ENCODE results near the gene GHR. TPM values are rescaled to one million over a fixed set of nuclear protein-coding genes. Genes with fewer than 3 reads are reported as not detected.
"Not testable (repeated sequence)": the region's sequence is repeated elsewhere in the genome, so short reads cannot be mapped to it uniquely, and the experiment has no call there.

The GHR gene
- total RNA-seq, 1 donor: 2.2 TPM

DNA sequence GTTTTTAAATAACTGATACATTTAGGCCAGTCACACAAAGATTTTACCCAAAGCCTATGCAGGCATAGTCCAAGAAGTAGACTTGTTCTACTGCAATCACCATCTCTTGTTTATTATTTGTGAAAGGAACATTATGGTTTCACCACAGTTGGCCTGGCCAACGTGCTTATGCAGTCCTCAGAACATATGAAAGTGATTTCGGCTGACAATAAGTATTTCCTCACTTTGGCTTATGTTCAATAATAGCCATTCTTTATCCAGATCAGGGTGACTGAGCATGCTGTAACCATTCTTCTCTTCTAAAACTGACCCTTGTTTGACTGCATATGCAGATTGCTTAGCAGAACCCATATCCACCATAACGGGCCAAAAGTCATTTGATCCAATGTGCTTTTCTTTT is 256.8 kb downstream of the GHR start:
- no peak for DNase-seq (ENCODE audit: low read depth)
- no peak for TF ChIP-seq CTCF (IDR thresholded peaks at IDR 0.05; ENCODE audit: insufficient read depth, low read depth, low read length)
- no peak overlapping the region for H3K4me3 ChIP-seq (ENCODE audit: low read depth, low read length)

DNA sequence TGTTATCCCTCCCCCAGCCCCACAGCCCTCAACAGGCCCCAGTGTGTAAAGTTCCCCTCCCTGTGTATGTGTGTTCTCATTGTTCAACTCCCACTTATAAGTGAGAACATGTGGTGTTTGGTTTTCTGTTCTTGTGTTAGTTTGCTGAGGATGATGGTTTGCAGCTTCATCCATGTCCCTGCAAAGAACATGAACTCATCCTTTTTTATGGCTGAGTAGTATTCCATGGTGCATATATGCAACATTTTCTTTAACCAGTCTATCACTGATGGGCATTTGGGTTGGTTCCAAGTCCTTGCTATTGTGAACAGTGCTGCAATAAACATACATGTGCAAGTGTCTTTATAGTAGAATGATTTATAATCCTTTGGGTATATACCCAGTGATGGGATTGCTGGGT is 261.8 kb downstream of the GHR start:
- not testable (repeated sequence) for DNase-seq (ENCODE audit: low read depth)

GRCh38 chr5:42689391-42689790 is 266.2 kb downstream of the GHR start:
- TF ChIP-seq CTCF (IDR thresholded peaks at IDR 0.05; ENCODE audit: insufficient read depth, low read depth, low read length): no peak
- no peak for DNase-seq (ENCODE audit: low read depth)
- H3K4me3 ChIP-seq (ENCODE audit: low read depth, low read length): no peak overlapping the region

More for the DNA sequence above, 261.8 kb downstream of the GHR start:
- H3K4me3 ChIP-seq (ENCODE audit: low read depth, low read length): not testable (repeated sequence)

DNA sequence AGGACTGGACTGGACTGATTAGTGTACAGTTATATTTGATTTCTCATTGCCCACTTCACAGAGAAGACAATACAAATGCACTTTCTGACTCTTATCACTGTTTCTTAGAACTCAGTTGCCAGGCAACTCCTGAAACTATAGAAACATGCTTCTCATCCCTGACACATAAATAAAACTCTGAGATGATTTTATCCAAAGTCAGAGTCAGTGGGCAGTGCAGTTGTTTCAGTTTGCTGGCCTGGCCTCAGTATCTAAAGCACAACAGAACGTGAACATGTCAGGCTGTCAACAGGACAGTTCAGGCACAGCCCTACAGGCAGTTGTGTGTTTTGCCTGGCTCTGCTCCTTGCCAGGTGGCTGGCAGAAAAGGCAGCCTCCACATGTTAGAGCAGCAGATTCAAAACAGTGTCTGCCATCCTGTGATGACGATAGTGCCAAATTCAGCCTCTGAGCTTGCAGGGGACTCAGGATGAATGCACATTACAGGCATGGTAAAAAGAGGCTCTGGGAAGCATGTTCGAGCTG is 268.2 kb downstream of the GHR start:
- peak; percentile 3 for DNase-seq (ENCODE audit: low read depth)
- no peak for TF ChIP-seq CTCF (IDR thresholded peaks at IDR 0.05; ENCODE audit: insufficient read depth, low read depth, low read length)
- no peak overlapping the region for H3K4me3 ChIP-seq (ENCODE audit: low read depth, low read length)

DNA sequence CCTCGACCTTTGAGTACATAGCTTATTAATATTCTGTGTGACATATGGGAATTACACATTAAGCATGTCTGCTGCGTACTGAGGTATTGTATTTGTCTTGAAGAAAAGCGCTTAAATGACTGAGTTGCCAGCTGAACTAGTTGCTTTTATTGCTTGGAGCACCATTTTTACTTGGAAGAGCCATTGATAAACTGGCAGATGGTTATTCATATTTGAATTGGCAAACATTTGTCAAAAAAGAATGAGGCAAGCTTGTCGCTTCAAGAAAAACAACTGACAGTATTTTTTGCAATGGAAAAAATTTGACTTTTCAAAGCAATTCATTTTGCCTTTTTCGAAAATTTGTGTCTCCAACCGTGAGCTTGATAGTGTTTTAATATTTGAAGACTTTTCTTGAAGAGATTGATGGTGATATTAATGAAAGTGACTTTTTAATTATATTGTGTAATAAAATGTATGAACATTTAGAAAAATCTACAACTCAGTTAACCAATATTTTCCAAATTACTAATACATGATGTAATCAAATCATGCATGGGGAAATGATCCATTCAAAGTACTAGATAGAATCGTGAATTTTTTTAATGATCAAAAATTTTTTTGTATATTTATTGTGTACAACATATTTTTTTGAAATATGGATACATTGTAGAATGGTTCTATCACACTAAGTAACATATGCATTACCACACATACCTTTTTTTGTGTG is 278.3 kb downstream of the GHR start:
- TF ChIP-seq CTCF (IDR thresholded peaks at IDR 0.05; ENCODE audit: insufficient read depth, low read depth, low read length): no peak
- DNase-seq (ENCODE audit: low read depth): no peak
- no peak overlapping the region for H3K4me3 ChIP-seq (ENCODE audit: low read depth, low read length)

DNA sequence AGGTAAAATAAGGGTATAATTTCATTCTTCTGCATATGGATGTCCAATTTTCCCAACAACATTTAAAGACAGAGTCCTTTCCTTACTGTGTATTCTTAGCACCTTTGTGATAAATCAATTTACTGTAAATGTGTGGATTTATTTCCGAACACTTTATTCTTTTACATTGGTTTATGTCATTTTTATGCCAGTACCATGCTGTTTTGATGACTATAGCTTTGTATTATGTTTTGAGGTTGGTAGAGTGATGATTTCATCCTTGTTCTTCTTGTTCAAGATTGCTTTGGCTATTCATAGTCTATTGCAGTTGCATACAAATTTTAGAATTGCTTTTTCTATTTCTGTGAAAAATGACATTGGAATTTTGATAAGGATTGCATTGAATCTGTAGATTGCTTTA is 280.0 kb downstream of the GHR start:
- no peak for DNase-seq (ENCODE audit: low read depth)
- H3K4me3 ChIP-seq (ENCODE audit: low read depth, low read length): no peak overlapping the region
- TF ChIP-seq CTCF (IDR thresholded peaks at IDR 0.05; ENCODE audit: insufficient read depth, low read depth, low read length): no peak

DNA sequence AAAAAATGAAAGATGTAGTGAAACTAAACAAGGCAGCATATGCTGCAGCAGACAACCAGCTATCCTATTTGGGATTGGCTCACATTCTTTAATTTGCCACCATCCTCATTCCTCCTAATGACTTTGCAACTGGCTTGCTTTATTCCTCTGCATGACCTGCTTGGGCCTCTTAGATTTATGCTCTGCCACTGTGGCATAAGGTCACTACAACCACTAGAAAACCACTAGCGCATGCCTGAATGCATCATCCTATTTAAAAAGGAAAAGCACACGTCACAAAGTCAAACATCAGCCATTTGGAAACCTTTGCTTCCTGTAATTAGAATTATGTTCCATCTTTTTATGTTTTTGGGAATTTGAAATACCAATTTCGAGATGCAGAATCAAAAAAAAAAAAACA is 292.5 kb downstream of the GHR start:
- H3K4me3 ChIP-seq (ENCODE audit: low read depth, low read length): no peak overlapping the region
- DNase-seq (ENCODE audit: low read depth): no peak
- TF ChIP-seq CTCF (IDR thresholded peaks at IDR 0.05; ENCODE audit: insufficient read depth, low read depth, low read length): no peak
